Measurements from ENCODE around the gene UBXN11.

Gene UBXN11

DNA sequence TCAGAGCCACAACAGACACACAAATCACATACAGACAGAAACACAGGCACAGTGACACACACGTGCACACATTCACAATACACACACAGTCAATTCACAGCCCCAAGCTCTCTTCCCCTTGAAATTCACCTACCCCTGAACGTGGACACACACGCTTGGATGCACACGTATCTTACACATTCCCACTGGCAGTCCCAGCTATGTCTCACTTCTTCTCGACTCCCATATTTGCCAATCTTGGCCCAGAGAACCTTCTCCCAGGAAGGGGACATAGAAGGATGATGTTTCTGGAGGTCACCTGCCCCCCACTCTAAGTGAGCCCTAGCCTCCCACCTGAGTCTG, 45.9 kb upstream of the UBXN11 start:
- H3K4me3 ChIP-seq (replicated peaks in 1 of 2; ENCODE audit: low read depth in 2 of 2, low read length in 2 of 2), result no peak overlapping the region
- no peak for TF ChIP-seq CTCF (IDR thresholded peaks at IDR 0.05; ENCODE audit: low read depth, low read length)
- peak in 1 of 2 donors; percentile 43 for DNase-seq (ENCODE audit: low read depth in 2 of 2)

- no peak for TF ChIP-seq CTCF (IDR thresholded peaks at IDR 0.05; ENCODE audit: low read depth, low read length)
- DNase-seq (ENCODE audit: low read depth in 2 of 2), result peak in 1 of 2 donors; percentile 67
- H3K4me3 ChIP-seq (replicated peaks in 1 of 2; ENCODE audit: low read depth in 2 of 2, low read length in 2 of 2), result no peak overlapping the region
Measured at GRCh38 chr1:26351590-26352337, 45.3 kb upstream of the UBXN11 start.

DNA sequence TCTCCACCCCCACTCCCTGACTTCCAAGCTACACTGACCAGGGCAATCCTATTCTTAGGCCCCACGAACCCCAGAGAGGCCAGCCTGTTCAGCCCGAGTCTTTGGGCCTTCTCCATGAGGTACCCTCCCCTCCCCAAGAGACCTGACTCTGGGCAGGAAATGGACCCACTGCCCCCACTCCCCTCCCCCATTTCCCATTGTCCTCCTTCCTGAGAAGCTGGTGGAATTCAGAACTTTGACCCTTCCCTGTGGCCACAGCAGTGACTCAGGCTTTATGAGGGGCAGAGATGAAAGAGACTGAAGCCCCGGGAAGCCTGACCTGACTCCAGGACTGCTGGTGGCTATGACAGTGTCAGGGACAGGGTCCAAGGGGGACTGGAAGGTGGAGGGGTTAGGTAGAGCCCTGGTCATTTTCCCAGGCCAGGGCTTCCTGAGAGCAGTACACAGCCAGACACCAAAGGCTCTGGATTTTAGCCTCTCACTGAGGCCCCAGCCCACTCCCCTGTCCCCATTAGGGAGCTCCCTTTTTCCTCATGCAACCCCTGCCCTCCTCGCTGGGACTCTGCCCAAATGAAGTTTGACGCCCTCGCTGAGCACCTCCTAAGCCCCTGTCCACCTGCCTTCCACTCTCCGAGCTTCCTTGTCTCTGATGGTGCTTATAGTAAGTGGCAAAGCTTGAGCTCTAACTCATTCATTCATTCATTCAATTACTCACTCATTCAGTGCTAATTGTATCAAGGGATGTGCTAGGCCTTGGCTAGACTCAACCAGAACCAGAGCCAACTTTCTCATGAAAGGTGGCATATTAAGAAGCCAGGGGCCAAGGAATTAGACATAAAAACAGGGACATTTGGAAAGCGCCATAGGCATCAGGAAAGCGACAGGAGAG, 44.5 kb upstream of the UBXN11 start:
- no peak for TF ChIP-seq CTCF (IDR thresholded peaks at IDR 0.05; ENCODE audit: low read depth, low read length)
- DNase-seq (ENCODE audit: low read depth in 2 of 2), result peak; percentile 41 to 48
- no peak overlapping the region for H3K4me3 ChIP-seq (replicated peaks in 1 of 2; ENCODE audit: low read depth in 2 of 2, low read length in 2 of 2)

DNA sequence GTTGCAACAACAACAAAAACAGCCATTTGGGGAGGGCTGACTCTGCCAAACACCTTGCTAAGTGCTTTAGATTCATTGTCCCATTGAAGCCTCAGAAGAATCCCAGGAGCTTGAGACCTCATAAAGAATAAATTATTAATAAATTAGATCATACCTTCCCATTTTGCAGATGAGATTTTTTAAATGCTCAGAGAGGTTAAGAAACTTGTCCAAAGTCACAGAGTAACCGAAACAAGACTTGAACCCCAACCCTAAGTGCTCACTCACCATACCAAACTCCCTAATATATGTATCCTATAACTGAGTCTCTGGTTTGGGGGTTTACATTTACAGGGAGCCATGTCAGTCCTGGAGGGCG, 43.9 kb upstream of the UBXN11 start:
- TF ChIP-seq CTCF (IDR thresholded peaks at IDR 0.05; ENCODE audit: low read depth, low read length), result no peak
- H3K4me3 ChIP-seq (replicated peaks in 1 of 2; ENCODE audit: low read depth in 2 of 2, low read length in 2 of 2), result no peak overlapping the region
- DNase-seq (ENCODE audit: low read depth in 2 of 2), result no peak

DNA sequence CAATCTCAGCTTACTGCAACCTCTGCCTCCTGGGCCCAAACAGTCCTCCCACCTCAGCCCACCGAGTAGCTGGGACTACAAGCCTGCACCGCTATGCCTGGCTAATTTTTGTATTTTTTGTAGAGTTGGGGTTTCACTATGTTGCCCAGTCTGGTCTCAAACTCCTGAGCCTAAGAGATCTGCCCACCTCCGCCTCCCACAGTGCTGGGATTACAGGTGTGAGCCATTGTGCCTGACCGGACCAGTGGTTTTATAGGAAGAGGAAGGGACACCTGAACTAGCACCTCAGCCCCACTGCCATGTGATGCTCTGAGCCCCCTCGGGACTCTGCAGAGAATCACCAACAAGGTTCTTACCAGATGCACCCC, 43.4 kb upstream of the UBXN11 start:
- no peak overlapping the region for H3K4me3 ChIP-seq (replicated peaks in 1 of 2; ENCODE audit: low read depth in 2 of 2, low read length in 2 of 2)
- TF ChIP-seq CTCF (IDR thresholded peaks at IDR 0.05; ENCODE audit: low read depth, low read length), result no peak
- no peak for DNase-seq (ENCODE audit: low read depth in 2 of 2)

- no peak for TF ChIP-seq CTCF (IDR thresholded peaks at IDR 0.05; ENCODE audit: low read depth, low read length)
- DNase-seq (ENCODE audit: low read depth in 2 of 2), result peak; percentile 25 to 83
- no peak overlapping the region for H3K4me3 ChIP-seq (replicated peaks in 1 of 2; ENCODE audit: low read depth in 2 of 2, low read length in 2 of 2)
Measured at GRCh38 chr1:26349188-26349876, 42.9 kb upstream of the UBXN11 start.

Measured in cardiac fibroblast (primary cell).